ENCODE measurements around the gene GLYR1. TPM values are rescaled to one million over a fixed set of nuclear protein-coding genes. Genes with fewer than 3 reads are reported as not detected.
A peak's percentile ranks its signal among the peaks of the same experiment; 100 is the strongest.

GLYR1 gene
- polyA plus RNA-seq, 1 experiment = 46.3 TPM

DNA sequence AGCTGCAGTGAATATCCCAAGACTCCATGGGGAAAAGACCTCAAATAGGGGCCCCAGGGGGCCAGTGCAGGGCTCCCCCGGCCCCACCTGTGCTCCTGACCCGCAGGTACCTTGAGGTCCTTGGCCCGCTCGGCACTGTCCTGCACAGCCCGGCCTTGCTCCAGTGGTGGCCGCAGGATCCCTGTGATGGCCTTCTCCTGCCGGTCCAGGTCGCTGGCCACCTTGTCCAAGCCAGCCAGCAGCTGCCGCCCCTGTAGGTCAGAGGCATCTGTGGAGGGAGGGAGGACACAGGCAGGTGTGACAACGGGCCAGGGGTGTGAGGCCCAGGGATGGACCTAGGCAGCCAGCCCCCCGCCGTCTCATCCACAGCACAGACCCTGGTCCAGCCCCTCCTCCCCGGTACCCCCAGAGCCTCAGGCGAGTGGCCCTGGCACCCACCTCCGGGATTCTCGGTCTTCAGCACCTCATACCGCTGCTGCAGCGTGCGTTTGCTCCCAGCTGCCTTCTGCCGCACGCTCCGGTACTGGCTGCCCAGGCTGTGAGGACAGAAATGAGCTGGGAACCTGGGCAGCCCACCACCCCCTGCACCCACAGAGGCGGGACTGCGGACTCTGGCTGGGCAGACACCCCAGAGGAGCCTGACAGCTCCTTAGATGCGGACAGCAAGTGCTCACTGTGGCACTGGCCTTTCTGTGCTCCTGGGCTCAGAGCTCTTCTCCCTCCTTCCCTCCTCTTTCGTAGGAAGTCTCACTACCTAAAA, 46.2 kb upstream of the GLYR1 start:
- TF ChIP-seq, protein P1, sequence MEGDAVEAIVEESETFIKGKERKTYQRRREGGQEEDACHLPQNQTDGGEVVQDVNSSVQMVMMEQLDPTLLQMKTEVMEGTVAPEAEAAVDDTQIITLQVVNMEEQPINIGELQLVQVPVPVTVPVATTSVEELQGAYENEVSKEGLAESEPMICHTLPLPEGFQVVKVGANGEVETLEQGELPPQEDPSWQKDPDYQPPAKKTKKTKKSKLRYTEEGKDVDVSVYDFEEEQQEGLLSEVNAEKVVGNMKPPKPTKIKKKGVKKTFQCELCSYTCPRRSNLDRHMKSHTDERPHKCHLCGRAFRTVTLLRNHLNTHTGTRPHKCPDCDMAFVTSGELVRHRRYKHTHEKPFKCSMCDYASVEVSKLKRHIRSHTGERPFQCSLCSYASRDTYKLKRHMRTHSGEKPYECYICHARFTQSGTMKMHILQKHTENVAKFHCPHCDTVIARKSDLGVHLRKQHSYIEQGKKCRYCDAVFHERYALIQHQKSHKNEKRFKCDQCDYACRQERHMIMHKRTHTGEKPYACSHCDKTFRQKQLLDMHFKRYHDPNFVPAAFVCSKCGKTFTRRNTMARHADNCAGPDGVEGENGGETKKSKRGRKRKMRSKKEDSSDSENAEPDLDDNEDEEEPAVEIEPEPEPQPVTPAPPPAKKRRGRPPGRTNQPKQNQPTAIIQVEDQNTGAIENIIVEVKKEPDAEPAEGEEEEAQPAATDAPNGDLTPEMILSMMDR (IDR thresholded peaks at IDR 0.05; ENCODE audit: low read depth, low read length) = no peak

DNA sequence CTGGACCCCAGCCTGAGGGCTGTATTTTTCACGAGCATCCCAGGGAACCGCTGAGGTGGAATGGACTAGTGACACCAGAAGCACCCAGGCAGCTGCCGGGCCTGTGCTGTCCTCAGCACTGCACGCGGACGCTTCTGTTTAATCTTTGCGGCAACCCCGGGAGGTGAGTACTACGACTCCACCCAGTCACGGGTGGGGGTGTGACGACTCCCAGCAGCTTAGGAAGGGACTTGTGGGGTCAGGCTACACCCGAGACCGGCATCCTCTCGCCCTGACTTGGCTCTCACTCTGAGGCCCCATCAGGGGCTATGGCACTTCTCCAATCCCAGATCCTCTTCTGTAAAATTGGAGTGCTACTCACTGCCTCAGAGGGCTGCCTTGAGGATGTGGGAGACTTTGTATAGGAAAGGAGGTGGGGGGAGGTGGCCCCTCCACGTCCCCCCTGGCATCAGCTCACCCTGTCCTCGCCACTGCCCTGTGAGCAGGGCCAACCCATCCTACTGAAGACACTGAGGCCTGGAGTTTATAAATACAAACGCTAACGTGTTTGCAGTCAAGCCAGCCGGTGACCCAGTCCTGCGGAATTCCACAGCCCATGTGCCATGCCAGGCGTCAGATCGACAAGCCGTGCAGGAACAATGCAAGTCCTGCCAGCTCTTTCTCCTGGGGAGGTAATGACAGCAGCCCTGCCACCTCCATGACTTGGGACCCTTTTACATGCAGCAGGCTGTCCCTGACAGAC, 45.4 kb upstream of the GLYR1 start:
- Histone ChIP-seq H3K27me3 (ENCODE audit: control insufficient read depth, insufficient read depth, low read length) (no peaks in the 10 kb centered on the region), H3K4me3 (ENCODE audit: low read depth, low read length) (no peak overlapping the region), H3K27ac (ENCODE audit: low read depth, low read length) (peak overlapping the region; percentile 11), H3K9me3 (ENCODE audit: control insufficient read depth, insufficient read depth, low read length) (no peaks in the 10 kb centered on the region; the same call in 1 of the 2 replicates)
- TF ChIP-seq, protein P1 (IDR thresholded peaks at IDR 0.05; ENCODE audit: low read depth, low read length) = no peak
- no peak for DNase-seq (ENCODE audit: low read depth, low spot score)
- CTCF ChIA-PET = no interaction called here
- POLR2A ChIA-PET = no interaction called here

More for the DNA sequence above, 46.2 kb upstream of the GLYR1 start:
- Histone ChIP-seq H3K27me3 (ENCODE audit: control insufficient read depth, insufficient read depth, low read length) (no peaks in the 10 kb centered on the region), H3K9me3 (ENCODE audit: control insufficient read depth, insufficient read depth, low read length) (peaks cover 2% of the 10 kb centered on the region), H3K27ac (ENCODE audit: low read depth, low read length) (no peak overlapping the region), H3K4me3 (ENCODE audit: low read depth, low read length) (no peak overlapping the region)
- no peak for DNase-seq (ENCODE audit: low read depth, low spot score)
- CTCF ChIA-PET = no interaction called here
- POLR2A ChIA-PET = interaction anchor here (0.6 kb wide), 1 partner anchor 15 kb away, joined by 3 read pairs; no protein-coding TSS in a partner anchor

DNA sequence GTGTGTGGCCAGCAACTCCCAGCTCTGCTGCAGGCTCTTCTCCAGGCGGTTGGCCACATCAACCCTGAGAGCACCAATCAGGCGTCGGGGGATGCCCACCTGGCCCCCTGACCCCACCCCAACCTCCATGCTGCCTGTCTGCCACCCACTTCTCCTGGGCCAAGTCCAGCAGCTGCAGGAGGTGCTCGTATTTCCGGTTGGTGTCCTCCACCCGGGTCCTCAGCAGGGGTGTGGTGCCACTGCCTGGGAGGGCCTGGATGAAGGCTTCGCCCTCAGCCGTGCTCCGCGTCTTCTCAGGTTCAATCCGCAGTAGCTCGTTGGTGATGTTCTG, 44.8 kb upstream of the GLYR1 start:
- no peak for DNase-seq (ENCODE audit: low read depth, low spot score)
- TF ChIP-seq, protein P1 (IDR thresholded peaks at IDR 0.05; ENCODE audit: low read depth, low read length) = no peak
- no peaks in the 10 kb centered on the region; the same call in 1 of the 2 replicates for H3K9me3 ChIP-seq (ENCODE audit: control insufficient read depth, insufficient read depth, low read length)
- CTCF ChIA-PET = no interaction called here
- no peak overlapping the region for H3K27ac ChIP-seq (ENCODE audit: low read depth, low read length)
- H3K27me3 ChIP-seq (ENCODE audit: control insufficient read depth, insufficient read depth, low read length) = no peaks in the 10 kb centered on the region
- no peak overlapping the region for H3K4me3 ChIP-seq (ENCODE audit: low read depth, low read length)
- POLR2A ChIA-PET = no interaction called here

DNA sequence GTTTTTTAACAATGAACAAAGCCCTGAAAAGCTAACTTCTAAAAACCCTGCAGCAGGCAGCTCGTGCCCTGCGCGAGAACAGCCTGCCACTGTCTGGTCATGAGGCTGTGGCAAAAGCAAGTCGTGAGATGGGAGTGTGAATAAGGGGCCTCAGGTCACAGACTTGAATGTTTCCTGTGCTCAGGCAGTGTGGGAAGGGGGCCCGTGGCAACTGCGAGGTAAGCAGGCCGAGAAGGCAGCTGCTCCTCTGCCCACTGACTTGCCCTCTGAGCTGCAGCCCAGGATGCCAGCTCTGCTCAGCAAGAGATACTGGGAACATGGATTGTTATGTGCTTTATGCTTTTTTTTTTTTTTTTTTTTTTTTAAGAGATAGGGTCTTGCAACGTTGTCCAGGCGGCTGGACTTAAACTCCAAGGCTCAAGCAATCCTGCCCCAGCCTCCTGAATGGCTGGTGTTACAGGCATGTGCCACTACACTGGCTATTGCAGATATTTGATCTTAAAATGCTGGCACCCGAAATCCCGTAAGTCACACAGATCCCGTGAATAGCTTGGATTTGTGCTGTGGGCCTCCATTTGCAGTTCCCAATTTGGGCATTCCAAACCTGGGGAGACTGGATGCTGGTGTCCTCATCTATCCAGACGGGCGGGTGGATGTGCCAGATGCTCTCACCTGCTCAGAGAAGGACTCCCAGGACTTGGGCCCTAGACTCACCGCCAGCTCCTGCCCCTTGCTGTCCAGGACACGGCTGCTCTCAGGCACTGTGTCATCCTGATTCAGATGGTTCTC, 44.2 kb upstream of the GLYR1 start:
- H3K9me3 ChIP-seq (ENCODE audit: control insufficient read depth, insufficient read depth, low read length) = no peaks in the 10 kb centered on the region; the same call in 1 of the 2 replicates
- POLR2A ChIA-PET = interaction anchor here (0.6 kb wide), 1 partner anchor 196 kb away, joined by 3 read pairs; no protein-coding TSS in a partner anchor
- TF ChIP-seq, protein P1 (IDR thresholded peaks at IDR 0.05; ENCODE audit: low read depth, low read length) = no peak
- H3K27me3 ChIP-seq (ENCODE audit: control insufficient read depth, insufficient read depth, low read length) = no peaks in the 10 kb centered on the region
- H3K4me3 ChIP-seq (ENCODE audit: low read depth, low read length) = no peak overlapping the region
- CTCF ChIA-PET = interaction anchor here (1.0 kb wide), 1 partner anchor 64 kb away, joined by 3 read pairs; no protein-coding TSS in a partner anchor
- no peak for DNase-seq (ENCODE audit: low read depth, low spot score)
- no peak overlapping the region for H3K27ac ChIP-seq (ENCODE audit: low read depth, low read length)

Measured in AG04450 (cell line).